GM13976 (cell line): ENCODE measurements around the gene DDX27.
A peak's percentile ranks its signal among the peaks of the same experiment; 100 is the strongest.
"Not testable (repeated sequence)": the region's sequence is repeated elsewhere in the genome, so short reads cannot be mapped to it uniquely, and the experiment has no call there.

Source experiments
- DNase-seq: peaks from one replicate; pipeline ENCODE4 v3.0.0; 2012; ENCODE audit warnings: low spot score
- in situ Hi-C: fragments of 300-500 bp; cut with MboI; formaldehyde crosslinking; loops from one replicate; pipeline ENCODE4 v1.12.0; 2022; ENCODE audit warnings: low sequenced_read_pairs, mixed read lengths, inconsistent platforms; ENCODE audit not compliant: unreplicated experiment
- TF ChIP-seq, protein P1 (sequence below): IDR thresholded peaks from 2 replicates; pipeline ENCODE4 v1.5.1; 2012; ENCODE audit warnings: borderline replicate concordance, mild to moderate bottlenecking; ENCODE audit not compliant: insufficient read depth; ENCODE audit errors: extremely low read depth, missing control alignments, control extremely low read depth

Gene DDX27

DNA sequence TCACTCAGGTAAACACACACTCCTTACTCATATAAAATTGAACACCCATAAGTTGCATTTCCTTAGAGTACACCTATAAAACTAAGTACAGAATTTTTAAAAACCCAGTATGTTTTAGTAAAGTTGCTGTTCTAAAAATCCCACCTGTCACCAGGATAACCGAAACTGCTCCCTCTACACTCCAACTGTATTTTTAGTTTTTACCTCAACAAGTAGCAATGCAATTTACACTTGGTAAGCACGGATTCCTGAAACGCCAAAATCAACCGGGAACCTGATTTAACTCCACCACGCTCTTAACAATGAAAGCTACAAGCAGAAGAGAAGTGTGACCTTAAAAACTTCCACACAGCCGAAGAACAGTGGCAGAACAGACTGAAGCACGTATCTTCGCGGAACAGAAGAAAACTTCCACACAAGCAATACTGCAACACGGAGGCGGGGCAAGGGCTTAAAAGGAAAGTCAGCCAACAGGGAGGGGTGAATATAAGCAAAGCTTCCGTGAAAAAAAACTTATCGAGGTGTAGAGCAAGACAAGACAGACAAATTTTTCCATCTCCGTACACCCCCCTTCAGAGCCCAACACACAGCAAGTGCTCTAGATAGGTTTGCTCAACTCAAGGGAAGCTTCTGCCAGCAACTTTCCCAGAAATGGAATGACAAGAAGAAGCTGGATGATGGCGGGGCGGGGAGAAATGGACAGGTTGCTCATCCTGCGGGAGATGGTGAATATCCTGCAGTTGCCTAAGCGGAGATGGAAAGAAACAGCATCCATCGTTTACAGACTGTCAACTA, 32.5 kb upstream of the DDX27 start:
- peak; percentile 70 for DNase-seq

DNA sequence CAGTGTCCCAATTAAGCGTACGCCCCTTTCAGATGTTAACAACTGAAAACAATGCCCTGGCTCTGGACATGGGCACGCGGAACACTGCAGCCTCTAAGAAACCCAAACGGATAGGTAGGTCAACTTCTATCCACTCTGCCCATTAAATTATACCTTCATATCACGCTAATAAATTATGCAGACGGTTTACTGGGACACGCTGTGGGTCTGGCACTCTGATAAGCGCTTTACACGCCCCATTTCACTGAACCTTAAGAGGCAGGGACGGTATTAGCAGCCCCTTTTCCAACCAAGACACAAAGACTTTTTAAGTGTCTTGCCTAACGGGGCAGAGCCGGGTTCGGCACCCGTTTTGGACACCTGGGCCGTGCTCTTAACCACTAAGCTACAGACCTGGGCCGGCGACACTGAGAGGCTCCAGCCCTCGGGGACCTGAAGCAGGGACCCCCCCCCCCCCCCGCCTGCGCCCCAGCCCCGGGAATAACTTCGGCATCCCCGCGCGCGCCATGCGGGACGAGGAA, 31.8 kb upstream of the DDX27 start:
- peak; percentile 33 for DNase-seq
- in situ Hi-C loops, result no loop called here
- TF ChIP-seq, protein P1, sequence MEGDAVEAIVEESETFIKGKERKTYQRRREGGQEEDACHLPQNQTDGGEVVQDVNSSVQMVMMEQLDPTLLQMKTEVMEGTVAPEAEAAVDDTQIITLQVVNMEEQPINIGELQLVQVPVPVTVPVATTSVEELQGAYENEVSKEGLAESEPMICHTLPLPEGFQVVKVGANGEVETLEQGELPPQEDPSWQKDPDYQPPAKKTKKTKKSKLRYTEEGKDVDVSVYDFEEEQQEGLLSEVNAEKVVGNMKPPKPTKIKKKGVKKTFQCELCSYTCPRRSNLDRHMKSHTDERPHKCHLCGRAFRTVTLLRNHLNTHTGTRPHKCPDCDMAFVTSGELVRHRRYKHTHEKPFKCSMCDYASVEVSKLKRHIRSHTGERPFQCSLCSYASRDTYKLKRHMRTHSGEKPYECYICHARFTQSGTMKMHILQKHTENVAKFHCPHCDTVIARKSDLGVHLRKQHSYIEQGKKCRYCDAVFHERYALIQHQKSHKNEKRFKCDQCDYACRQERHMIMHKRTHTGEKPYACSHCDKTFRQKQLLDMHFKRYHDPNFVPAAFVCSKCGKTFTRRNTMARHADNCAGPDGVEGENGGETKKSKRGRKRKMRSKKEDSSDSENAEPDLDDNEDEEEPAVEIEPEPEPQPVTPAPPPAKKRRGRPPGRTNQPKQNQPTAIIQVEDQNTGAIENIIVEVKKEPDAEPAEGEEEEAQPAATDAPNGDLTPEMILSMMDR, result no peak

More for the DNA sequence above, 32.5 kb upstream of the DDX27 start:
- TF ChIP-seq, protein P1, result no peak
- in situ Hi-C loops, result no loop called here

DNA sequence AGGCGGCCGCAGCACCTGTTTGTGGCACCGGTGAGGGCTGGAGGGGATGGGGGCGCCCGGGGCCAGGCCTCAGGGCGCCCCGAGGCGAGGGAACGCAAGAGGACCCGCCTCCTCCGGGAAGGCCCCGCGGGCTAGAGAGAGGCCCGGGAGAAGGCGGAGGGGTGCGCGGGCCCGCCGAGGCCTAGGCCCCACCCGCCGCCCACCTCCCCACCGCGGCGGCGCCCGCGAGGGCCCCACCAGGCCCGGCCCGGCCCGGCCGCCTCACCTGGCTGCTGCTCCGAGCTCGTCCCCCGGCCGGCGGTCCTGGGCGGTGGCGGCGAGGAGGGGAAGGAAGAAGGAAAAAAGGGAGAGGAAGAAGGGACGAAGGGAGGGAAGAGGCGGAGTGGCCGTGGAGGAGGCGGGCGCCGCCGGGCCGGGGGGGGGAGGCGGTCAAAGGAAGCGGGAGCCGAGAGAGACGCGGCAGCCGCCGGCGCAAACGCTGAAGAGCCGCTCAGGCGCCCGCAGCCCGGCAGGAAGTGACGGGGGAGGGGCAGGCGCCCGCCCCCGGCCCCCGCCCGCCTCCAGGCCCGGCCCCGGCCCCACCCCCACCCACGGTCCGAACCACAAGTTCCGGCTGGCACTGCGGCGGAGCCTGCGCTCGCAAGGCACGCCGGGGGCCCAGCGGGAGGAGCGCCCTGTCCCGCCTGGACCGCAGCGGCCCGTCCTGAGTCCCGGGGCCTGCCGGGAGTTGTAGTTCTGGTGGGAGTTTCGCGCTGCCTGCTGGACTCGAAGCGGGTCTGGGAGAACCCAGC, 31.2 kb upstream of the DDX27 start, which contains the start of gene STAU1:
Gene STAU1, minus strand, starts transcription at position 484 of the 791 bp plus-strand sequence. CDS start 22,133 bp downstream, outside the sequence.
- in situ Hi-C loops, result no loop called here
- TF ChIP-seq, protein P1, result no peak
- peak; percentile 99 for DNase-seq

DNA sequence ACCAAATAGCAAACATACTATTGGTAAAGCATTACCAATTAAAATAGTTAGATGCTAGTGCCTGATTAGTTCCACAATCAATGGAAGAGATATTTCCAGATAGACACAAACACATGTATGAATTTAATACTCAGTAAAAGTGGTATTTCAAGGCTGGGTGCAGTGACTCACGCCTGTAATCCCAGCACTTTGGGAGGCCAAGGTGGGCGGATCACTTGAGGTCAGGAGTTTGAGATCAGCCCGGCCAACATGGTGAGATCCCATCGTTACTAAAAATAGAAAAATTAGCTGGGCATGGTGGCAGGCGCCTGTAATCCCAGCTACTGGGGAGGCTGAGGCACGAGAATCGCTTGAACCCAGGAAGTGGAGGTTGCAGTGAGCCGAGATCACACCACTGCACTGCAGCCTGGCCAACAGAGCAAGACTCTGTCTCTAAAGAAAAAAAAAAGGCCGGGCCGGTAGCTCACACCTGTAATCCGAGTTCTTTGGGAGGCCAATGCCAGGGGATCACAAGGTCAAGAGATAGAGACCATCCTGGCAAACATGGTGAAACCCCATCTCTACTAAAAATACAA, 26.2 kb upstream of the DDX27 start:
- DNase-seq, in situ Hi-C loops: not testable (repeated sequence)

DNA sequence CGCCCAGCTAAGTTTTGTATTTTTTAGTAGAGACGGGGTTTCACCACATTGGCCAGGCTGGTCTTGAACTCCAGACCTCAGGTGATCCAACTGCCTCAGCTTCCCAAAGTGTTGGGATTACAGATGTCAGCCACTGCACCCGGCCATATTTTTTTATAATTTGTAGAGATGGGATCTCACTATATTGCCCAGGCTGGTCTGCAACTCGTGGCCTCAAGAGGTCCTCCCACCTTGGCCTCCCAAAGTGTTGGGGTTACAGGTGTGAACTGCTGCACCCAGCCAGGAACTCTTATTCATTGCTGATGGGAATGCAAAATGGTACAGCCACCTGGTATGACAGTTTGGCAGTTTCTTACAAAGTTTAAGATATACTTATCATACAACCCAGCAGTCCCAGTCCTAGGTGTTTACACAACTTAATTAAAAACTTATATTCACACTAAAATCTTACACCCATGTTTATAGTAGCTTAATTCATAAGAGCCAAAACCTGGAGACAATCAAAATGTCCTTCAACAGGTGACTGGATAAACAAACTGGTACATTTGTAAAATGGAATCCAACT, 19.4 kb upstream of the DDX27 start:
- DNase-seq, result no peak
- in situ Hi-C loops, result no loop called here
- TF ChIP-seq, protein P1, result no peak

DNA sequence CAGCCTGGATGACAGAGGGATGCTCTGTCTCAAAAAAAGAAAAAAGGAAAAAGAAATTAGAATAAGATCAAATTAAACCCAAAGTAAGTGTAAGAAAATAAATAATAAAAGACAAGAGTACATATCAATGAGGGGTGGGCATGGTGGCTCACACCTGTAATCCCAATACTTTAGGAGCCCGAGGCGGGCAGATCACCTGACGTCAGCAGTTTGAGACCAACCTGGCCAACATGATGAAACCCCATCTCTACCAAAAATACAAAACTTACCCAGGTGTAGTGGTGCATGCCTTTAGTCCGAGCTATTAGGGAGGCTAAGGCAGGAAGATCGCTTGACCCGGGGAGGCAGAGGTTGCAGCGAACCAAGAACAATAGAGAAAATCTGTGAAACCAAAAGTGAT, 16.2 kb upstream of the DDX27 start:
- no peak for DNase-seq
- in situ Hi-C loops, result no loop called here
- TF ChIP-seq, protein P1, result no peak
